HG03460 (cell line): ENCODE measurements around the gene KCTD2.
"Not testable (repeated sequence)": the region's sequence is repeated elsewhere in the genome, so short reads cannot be mapped to it uniquely, and the experiment has no call there.

Experiments used
- ATAC-seq: cut with Tn5 transposase; IDR thresholded peaks from one replicate; pipeline ENCODE4 v1.9.1; 2021; ENCODE audit not compliant: unreplicated experiment

KCTD2 gene

GRCh38 chr17:75046407-75047289, at the start of gene KCTD2, which contains the start of gene ATP5PD:
KCTD2 (plus strand) TSS chr17:75047225; CDS start chr17:75047251, 26 bp downstream.
ATP5PD (minus strand) TSS chr17:75046969; CDS start chr17:75042650, 4,319 bp downstream.
- peak; percentile 96 for ATAC-seq

- ATAC-seq, result no peak
Observed at GRCh38 chr17:74998783-74999182, 48.2 kb upstream of the KCTD2 start.

- no peak for ATAC-seq
Observed at GRCh38 chr17:74999523-74999922, 47.5 kb upstream of the KCTD2 start.

GRCh38 chr17:75001915-75002843, 44.8 kb upstream of the KCTD2 start:
- no peak for ATAC-seq

- ATAC-seq, result no peak
Observed at GRCh38 chr17:75003070-75003956, 43.7 kb upstream of the KCTD2 start.

- ATAC-seq, result no peak
Observed at GRCh38 chr17:75003957-75004355, 43.1 kb upstream of the KCTD2 start.

- ATAC-seq, result no peak
Observed at GRCh38 chr17:75004371-75004770, 42.7 kb upstream of the KCTD2 start.

- no peak for ATAC-seq
Observed at GRCh38 chr17:75005291-75005690, 41.7 kb upstream of the KCTD2 start.

GRCh38 chr17:75006084-75006483, 40.9 kb upstream of the KCTD2 start:
- ATAC-seq, result not testable (repeated sequence)

GRCh38 chr17:75006653-75007052, 40.4 kb upstream of the KCTD2 start:
- no peak for ATAC-seq

GRCh38 chr17:75008373-75008772, 38.7 kb upstream of the KCTD2 start:
- ATAC-seq, result no peak

GRCh38 chr17:75009139-75009724, 37.8 kb upstream of the KCTD2 start:
- ATAC-seq, result no peak

- no peak for ATAC-seq
Observed at GRCh38 chr17:75010683-75011400, 36.2 kb upstream of the KCTD2 start.

GRCh38 chr17:75011401-75012095, 35.5 kb upstream of the KCTD2 start:
- no peak for ATAC-seq

- ATAC-seq, result no peak
Observed at GRCh38 chr17:75012096-75012345, 35.0 kb upstream of the KCTD2 start.

- peak; percentile 83 for ATAC-seq
Observed at GRCh38 chr17:75012346-75013091, 34.5 kb upstream of the KCTD2 start, which contains the start of gene MRPL58. MRPL58 (plus strand) TSS chr17:75012670; CDS start chr17:75012687, 17 bp downstream.

GRCh38 chr17:75013092-75013559, 33.9 kb upstream of the KCTD2 start:
- ATAC-seq, result no peak

GRCh38 chr17:75019146-75019545, 27.9 kb upstream of the KCTD2 start:
- ATAC-seq, result no peak
